ENCODE results near the gene DAPK3.
A peak's percentile ranks its signal among the peaks of the same experiment; 100 is the strongest.
"Not testable (repeated sequence)": the region's sequence is repeated elsewhere in the genome, so short reads cannot be mapped to it uniquely, and the experiment has no call there.

The DAPK3 gene

GRCh38 chr19:3977242-3978143 lies 6.6 kb upstream of the DAPK3 start:
- DNase-seq: no peak

DNA sequence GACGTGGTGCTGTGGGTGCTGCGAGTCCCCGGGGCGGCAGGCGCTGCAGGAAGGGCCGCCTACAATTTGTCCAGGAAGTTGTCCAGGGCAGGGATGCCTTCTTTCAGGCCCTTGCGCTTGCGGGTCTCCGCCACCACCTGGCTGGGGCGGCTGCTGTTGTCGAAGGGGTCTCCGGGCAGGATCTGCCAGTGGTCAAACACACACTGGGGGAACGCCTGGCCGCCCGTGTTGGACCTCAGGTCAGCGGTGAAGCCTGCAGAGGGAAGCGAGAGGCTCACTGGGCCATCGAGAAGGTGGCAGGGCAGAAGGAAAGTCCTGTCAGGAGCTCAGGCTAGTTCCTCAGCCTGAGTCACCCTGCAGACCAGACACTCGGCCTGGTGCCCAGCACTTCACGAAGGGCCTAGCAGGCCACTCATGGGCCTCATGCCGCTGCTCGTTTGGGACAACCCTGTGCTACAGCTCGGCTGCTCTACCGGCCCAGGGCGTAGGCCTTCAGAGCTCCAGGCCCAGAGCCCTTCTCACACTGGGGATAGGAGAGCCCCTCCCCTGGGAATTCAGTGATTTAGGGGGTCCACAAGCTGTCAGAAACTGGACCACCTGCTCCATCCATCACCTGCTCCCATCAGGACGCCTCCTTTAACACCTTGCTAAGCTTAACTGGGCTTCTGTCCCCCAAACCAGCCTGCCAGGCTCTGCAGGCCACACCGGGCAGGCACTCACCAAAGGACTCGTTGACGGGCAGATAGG lies 5.8 kb upstream of the DAPK3 start:
- no peak for DNase-seq

GRCh38 chr19:3975637-3976087 lies 4.8 kb upstream of the DAPK3 start:
- no peak for DNase-seq

GRCh38 chr19:3975144-3975543 lies 4.2 kb upstream of the DAPK3 start:
- no peak for DNase-seq

- DNase-seq: no peak
These were observed 539 bp downstream of the DAPK3 start for GRCh38 chr19:3970313-3970807.

GRCh38 chr19:3969435-3970312 lies 1.2 kb downstream of the DAPK3 start:
- DNase-seq: no peak

- peak; percentile 37 for DNase-seq
These were observed 2.1 kb downstream of the DAPK3 start for GRCh38 chr19:3968556-3969434.

DNA sequence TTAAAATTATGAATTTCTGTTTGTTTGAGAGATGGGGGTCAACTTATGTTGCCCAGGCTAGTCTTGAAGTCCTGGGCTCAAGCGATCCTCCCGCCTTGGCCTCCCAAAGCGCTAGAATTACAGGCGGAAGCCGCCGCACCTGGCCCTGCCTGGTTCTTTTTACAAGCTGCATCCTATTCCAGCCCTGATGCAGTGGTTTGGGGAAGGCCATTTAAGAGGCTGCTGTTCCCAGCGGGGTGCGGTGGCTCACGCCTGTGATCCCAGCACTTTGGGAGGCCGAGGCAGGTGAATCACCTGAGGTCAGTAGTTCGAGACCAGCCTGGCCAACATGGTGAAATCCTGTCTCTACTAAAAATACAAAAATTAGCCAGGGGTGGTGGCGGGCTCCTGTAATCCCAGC lies 2.9 kb downstream of the DAPK3 start:
- DNase-seq: not testable (repeated sequence)

- DNase-seq: no peak
These were observed 4.6 kb downstream of the DAPK3 start for GRCh38 chr19:3966051-3967017.

DNA sequence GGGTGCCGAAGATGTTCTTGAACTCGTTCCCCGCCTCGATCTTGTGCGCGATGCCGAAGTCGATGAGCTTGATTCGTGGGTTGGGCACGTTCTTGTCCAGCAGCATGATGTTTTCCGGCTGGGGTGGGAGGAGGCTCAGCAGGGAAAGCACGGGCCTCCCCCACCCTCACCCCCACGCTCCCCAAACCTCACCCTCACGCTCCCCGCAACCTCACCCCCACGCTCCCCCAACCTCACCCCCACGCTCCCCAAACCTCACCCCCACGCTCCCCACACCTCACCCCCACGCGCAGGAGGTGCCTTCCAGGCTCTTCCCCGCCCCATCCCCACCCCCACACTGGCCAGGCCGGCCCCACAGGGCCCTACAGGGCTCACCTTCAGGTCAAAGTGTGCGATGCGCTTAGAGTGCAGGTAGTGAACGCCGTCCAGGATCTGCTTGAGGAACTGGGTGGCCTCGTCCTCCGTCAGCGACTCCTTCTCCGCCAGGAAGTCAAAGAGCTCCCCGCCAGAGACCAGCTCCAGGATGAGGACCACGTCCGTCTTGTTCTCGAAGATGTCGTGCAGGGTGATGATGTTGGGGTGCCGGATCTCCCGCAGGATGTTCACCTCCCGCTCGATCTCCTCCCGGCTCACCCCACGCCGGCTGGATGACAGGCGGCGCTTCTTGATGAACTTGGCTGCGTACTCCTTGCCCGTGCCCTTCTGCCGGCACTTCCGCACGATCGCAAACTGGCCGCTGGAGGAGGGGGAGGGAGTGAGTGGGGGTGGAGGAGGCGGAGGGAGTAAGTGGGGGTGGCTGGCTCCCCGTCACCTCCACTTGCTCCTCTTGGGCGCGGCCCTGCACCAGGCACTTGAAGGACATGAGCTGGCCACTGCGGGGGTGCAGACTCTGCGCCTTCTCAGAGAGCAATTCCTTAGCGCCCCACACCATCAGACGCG lies 6.4 kb downstream of the DAPK3 start:
- no peak for DNase-seq

- DNase-seq: no peak
These were observed 7.2 kb downstream of the DAPK3 start for GRCh38 chr19:3963458-3964255.

DNA sequence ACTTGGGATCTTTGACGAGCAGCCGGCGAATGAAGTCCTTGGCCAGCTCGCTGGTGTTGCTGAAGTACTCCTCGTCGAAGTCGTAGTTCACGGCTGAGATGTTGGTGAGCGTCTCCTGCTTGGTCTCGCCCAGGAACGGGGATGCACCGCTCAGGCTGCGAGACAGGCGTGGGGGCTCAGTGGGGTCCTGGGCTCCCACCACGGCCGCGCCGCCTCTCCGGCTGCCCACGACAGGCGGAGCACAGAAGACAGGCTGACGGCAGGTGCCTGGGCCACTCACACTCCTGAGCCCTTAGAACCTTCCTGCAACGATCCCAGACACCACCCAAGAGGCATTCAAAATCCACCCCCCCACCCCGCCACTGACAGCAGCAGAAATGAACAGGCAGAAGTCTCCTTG lies 9.9 kb downstream of the DAPK3 start:
- DNase-seq: no peak

- no peak for DNase-seq
These were observed 11.2 kb downstream of the DAPK3 start for GRCh38 chr19:3959766-3960131.

GRCh38 chr19:3958836-3959765 lies 11.8 kb downstream of the DAPK3 start:
- DNase-seq: no peak

DNA sequence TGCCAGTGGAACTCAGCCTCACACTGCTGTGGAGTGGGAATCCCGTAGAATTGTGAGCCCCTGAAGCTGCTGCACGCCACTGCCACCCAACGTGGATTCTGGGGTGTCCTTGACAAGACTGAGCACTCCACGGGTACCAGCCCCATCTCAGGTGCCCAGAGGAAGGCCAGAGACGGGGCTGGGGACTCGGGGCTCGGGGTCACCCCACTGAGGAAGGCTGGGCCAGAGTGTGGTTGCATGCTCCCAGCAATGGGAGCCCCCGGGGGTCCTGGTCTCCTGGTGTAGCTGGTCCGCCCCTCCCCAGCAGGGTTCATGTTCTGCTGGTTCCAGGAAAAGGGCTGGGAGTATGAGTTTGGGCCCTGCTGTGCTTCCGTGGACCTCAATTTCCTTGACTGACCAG lies 15.2 kb downstream of the DAPK3 start:
- no peak for DNase-seq

DNA sequence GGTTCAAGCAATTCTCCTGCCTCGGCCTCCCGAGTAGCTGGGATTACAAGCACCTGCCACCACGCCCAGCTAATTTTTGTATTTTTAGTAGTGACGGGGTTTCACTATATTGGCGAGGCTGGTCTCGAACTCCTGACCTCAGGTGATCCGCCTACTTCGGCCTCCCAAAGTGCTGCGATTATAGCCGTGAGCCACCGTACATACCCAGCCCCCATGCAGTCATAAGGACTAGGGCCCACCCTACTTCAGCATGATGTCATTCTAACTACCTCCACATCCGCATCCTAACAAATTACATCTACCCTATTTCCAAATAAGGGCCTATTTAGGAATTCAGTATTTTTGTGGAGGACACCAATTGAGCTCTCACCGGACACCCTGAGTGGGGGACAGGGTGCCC lies 15.6 kb downstream of the DAPK3 start:
- not testable (repeated sequence) for DNase-seq

DNA sequence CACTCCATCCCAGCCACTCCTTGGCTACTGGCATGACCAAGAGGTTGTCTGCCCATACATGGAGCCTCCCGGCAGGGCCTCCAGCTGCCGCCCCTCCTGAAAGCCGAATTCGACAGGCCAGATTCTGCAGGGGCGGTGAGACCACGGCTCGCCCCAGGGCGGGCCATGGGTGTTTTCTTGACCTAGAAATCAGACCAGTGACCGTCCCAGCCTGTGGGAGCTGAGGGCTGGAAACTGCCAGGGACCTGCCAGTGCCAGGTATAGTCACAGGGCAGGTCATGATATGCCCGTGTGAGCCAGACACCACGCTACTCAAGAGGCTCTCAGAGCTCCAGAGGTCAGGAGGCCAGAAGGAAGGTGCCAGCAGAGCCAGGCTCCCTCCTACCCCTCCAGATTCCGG lies 16.8 kb downstream of the DAPK3 start:
- DNase-seq: no peak
